ENCODE measurements around the gene FEM1B. TPM values are rescaled to one million over a fixed set of nuclear protein-coding genes. Genes with fewer than 3 reads are reported as not detected.

The FEM1B gene
- total and polyA plus RNA-seq, 2 donors (not counting 3 experiments of a cell fraction or from before 2014, with no cell fraction given), result 11.1 to 33.2 TPM

DNA sequence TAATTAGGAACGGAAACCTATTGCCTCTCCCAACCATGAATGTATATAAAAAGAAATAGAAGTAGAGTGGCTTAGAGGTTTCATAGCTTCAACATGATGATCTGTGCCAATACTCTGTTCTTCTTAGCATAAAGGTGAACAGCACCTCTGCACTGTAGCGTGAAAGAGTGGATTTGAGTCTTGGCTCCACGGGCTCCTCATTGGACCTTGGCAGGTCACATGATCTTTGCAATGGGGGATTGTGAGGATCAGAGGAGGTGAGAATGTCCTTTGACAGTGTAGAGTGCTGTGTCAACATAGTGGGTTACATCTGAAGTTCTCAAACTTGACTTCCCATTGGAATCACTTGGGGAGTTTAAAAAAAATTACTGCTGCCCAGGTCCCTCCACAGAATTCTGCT lies 51.4 kb downstream of the FEM1B start:
- Histone ChIP-seq H3K4me3 (replicated peaks in 1 of 3; ENCODE audit: insufficient read depth in 1 of 3, low read depth in 1 of 3, low read length in 3 of 3) (no peak overlapping the region), H3K79me2 (ENCODE audit: control insufficient read depth, insufficient read depth, low read length) (no peaks in the 10 kb centered on the region), H3K27ac (ENCODE audit: insufficient read depth, low read depth, low read length) (no peak overlapping the region), H3K4me2 (ENCODE audit: insufficient read depth, low read length) (no peak overlapping the region), H3K9ac (replicated peaks; ENCODE audit: extremely low read depth, insufficient read depth, low read length) (no peak overlapping the region), H4K20me1 (replicated peaks; ENCODE audit: control insufficient read depth, extremely low read depth, insufficient read depth, low read length) (no peaks in the 10 kb centered on the region), H3K9me3 (replicated peaks; ENCODE audit: control insufficient read depth, insufficient read depth, low read length) (no peaks in the 10 kb centered on the region), H3K36me3 (ENCODE audit: control insufficient read depth in 2 of 2, extremely low read depth in 1 of 2, insufficient read depth in 2 of 2, low read length in 2 of 2) (no peaks in the 10 kb centered on the region), H3K27me3 (ENCODE audit: control insufficient read depth in 2 of 2, insufficient read depth in 2 of 2, low read length in 2 of 2) (peaks cover 0 to 8% of the 10 kb centered on the region in 2 experiments), H3K9me1 (replicated peaks; ENCODE audit: control insufficient read depth, extremely low read depth, insufficient read depth, low read length) (no peaks in the 10 kb centered on the region), H3K4me1 (ENCODE audit: control insufficient read depth, extremely low read depth, insufficient read depth, low read length) (no peaks in the 10 kb centered on the region), H2AFZ (ENCODE audit: low read depth, low read length) (no peak overlapping the region)
- ChIA-PET CTCF (interaction anchor here (1.5 kb wide), 1 partner anchor 23 kb away, joined by 3 read pairs; no protein-coding TSS in a partner anchor), POLR2A (no interaction called here)
- dilution Hi-C loops (cut with MboI; ENCODE audit: extremely low pct_ligation_motif_present, low sequenced_read_pairs) (no loop called here), intact Hi-C loops (cut with micrococcal nuclease) (no loop called here)
- no peak for FAIRE-seq
- TF ChIP-seq POLR2AphosphoS5 (IDR thresholded peaks at IDR 0.05; ENCODE audit: insufficient read depth, low read depth, low read length) (no peak), FOS (IDR thresholded peaks at IDR 0.05; ENCODE audit: borderline replicate concordance, insufficient read depth, low read length) (no peak), POLR2A (IDR thresholded peaks at IDR 0.05; ENCODE audit: low read depth, low read length) (no peak), GATA2 (IDR thresholded peaks at IDR 0.05; ENCODE audit: insufficient read depth, insufficient read length, low read depth, low read length) (no peak), MYC (IDR thresholded peaks at IDR 0.05; ENCODE audit: low read depth, low read length) (no peak), EZH2 (IDR thresholded peaks at IDR 0.05; ENCODE audit: borderline replicate concordance, low read depth, low read length, severe bottlenecking) (no peak), JUN (IDR thresholded peaks at IDR 0.05; ENCODE audit: borderline replicate concordance, insufficient read depth, insufficient read length, low read depth) (no peak)
- TF ChIP-seq, protein P1, sequence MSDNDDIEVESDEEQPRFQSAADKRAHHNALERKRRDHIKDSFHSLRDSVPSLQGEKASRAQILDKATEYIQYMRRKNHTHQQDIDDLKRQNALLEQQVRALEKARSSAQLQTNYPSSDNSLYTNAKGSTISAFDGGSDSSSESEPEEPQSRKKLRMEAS (IDR thresholded peaks at IDR 0.05; ENCODE audit: insufficient read depth, insufficient read length), result no peak
- TF ChIP-seq, protein P2, sequence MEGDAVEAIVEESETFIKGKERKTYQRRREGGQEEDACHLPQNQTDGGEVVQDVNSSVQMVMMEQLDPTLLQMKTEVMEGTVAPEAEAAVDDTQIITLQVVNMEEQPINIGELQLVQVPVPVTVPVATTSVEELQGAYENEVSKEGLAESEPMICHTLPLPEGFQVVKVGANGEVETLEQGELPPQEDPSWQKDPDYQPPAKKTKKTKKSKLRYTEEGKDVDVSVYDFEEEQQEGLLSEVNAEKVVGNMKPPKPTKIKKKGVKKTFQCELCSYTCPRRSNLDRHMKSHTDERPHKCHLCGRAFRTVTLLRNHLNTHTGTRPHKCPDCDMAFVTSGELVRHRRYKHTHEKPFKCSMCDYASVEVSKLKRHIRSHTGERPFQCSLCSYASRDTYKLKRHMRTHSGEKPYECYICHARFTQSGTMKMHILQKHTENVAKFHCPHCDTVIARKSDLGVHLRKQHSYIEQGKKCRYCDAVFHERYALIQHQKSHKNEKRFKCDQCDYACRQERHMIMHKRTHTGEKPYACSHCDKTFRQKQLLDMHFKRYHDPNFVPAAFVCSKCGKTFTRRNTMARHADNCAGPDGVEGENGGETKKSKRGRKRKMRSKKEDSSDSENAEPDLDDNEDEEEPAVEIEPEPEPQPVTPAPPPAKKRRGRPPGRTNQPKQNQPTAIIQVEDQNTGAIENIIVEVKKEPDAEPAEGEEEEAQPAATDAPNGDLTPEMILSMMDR (IDR thresholded peaks at IDR 0.05; ENCODE audit: extremely low read depth in 1 of 2, insufficient read depth in 1 of 2, low read depth in 1 of 2, low read length in 2 of 2), result no peak
- BruUV-seq (replicated peaks), result no TSS peak
- no peak for DNase-seq (ENCODE audit: low read depth, low spot score)
